Activated CD4-positive, CD25-positive, alpha-beta regulatory T cell treated with anti-CD3 and anti-CD28 coated beads, Interleukin-2, amount 50 U/mL, for 16 hours (primary cell): Measurements from ENCODE around the gene SORCS2.

Experiments
- DNase-seq: peaks from one replicate; pipeline ENCODE4 v3.0.0-alpha.2; 2020; ENCODE audit warnings: low read depth, low spot score

Gene SORCS2

DNA sequence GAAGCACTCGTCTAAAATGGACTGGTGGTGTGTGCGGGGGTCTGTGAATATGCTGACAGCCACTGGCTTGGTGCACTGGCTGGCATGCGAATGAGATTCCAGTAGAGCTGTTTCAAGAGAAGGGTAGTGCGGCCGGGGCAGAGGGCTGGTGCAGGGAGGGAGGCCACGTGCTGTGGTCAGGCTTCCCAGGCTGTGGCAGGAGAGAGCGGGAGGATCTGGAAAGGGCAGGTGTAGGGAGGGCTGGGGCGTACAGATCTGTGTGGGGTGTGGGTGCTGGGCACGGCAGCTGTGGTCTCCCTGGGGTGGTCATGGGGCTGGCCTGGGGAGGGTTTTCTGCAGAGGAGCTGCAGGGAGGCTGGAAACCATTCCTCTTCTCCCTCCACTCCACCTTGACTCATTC is 30.2 kb downstream of the SORCS2 start:
- no peak for DNase-seq

DNA sequence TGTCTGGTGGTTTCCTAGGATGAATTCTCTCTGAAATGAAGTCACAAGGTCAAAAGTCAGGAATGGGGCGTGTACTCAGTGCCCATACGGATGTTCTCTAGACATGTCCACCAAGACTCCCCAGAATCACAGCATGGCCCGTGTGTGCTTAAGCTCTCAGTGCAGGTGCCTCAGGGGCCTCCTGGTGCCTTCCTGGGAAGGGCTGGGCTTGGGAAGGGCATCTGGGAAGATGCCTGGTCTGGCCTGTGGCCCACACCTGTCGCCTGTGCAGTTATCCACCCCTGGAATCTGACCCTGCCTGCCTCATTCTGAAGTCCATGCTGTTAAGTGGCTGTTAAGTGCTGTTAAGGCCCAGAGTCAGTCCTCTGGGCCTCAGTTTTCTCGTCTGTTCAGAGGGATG is 31.2 kb downstream of the SORCS2 start:
- no peak for DNase-seq

DNA sequence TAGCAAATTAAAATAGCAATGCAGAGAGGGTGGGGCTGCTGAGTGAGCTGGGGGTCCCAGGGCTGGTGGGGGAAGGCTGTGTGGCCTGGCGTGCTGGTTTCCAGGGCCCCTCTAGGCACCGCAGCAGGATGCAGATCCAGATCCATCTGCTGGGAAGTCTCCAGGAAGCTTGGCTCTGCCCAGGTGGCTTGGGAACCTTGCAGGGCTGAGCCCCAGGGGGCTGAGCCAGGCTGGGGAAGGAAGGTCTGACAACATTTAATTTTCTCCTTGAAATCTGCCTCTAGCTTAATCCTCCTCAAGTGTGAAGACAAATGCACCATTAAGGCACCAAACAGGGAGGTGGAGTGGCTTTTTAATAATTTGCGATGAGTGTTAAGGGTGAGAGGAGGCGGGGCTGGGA is 31.7 kb downstream of the SORCS2 start:
- no peak for DNase-seq

DNA sequence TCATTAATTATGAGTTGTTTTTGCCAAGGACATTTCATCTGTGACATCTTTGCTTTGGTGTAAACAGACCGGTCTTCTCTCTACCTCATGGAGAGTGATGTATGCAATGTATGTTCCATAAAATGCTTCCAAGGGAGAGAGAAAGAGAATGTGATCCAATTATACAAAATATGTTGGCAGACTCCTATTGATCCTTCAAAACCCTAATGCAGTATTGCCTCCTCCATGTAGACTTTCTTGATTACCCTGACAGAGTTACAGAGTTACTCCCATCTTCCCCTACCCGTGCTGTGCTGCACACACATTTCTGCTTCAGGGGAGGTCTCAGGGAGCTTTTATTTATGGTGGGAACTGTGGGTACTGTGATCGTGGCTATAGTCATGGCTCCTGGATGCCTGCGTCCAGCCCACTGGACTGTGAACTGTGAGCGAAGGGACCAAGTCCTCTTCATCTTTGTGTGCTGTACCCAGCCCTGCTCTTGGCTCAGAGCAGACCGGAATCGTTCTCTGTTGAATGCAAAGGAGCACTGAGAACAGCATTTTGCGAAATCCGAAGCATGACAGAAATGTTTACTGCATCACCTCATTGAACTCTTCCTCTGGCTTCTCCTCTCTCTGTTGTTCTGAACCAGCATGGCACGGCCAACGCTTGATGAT is 32.7 kb downstream of the SORCS2 start:
- no peak for DNase-seq

DNA sequence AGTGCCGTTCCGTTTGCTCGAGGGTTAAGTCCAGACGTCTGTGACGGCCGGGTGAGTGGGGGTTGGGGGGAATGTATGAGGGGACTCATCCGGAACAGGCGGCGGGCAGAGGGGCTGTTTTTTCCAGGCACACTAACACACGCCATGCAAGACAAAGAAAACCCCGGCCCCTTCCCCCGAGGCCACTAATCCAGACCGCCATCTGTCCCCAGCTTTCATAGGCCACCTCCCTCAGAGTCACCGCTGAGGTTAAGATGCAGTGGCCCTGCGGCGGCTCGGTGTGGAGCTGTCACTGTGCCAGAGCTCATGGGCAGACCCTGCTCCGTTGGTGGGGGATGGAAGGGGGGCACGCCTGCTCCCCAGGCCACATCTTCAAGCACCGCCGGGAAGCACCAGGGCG is 34.1 kb downstream of the SORCS2 start:
- DNase-seq, result no peak

DNA sequence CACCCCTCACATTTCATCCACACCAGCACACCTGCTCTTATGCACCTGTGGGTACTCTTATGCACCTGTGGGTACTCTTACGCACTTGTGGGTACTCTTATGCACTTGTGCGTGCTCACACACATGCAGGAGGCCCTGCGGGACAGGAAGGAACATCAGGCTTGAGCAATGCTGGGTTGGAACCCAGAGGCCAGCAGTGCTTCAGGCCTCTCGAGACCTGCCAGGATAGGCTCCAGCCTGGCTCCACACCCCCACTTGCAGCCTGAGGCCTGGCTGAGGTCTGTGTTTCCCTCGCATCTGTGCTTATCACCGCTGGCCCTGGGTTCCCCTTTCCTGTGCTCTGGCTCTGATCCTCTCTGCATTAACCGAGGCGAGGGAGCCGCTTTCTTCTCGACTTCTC is 34.7 kb downstream of the SORCS2 start:
- DNase-seq, result no peak

DNA sequence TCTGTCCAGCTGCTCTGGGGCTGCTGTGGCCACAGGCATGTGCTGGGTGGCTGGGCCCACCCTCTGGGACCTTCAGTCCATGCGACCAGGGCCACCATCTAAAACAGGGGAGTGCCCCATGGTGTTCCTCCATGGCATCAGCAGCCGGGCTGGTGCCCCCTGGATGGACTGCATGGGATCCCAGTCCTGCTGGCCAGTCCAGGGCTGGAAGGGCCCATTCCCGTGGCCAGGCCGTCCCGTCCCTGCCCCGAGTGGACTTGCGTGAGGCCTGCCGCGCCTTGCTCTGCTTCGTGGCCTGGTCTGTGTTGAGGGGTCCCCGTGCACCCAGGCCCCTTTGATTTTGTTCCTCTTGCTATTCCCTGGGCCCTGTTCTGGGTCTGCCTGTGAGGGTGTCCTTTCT is 36.4 kb downstream of the SORCS2 start:
- DNase-seq, result no peak

DNA sequence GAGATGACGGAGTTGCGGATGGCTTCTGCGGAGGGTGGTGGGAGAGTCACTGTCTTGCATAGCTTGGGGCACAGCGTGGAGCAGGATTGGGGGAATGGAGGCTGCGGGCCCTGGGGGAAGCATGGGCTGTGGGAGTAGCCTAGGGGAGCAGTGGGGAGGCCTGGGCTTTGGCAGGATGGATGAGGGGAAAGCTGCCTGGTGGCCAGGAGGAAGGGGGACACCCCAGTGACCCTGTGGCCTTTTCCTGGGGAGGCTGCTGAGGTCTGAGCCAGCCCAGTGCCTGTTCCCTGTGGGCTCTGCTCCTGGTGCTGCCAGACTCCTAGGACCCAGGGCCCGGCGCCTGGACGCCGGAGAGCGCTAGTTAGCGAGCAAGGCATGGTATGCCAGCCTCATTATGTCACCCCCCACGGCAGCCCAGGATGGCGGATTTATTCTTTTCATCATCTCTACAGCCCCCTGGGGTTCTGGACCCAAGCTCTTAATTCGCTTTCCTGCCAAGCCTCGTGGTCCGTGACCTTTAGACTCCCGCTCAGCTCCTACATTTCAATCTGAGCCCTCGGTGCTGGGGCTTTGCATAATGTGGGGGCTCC is 39.8 kb downstream of the SORCS2 start:
- no peak for DNase-seq

DNA sequence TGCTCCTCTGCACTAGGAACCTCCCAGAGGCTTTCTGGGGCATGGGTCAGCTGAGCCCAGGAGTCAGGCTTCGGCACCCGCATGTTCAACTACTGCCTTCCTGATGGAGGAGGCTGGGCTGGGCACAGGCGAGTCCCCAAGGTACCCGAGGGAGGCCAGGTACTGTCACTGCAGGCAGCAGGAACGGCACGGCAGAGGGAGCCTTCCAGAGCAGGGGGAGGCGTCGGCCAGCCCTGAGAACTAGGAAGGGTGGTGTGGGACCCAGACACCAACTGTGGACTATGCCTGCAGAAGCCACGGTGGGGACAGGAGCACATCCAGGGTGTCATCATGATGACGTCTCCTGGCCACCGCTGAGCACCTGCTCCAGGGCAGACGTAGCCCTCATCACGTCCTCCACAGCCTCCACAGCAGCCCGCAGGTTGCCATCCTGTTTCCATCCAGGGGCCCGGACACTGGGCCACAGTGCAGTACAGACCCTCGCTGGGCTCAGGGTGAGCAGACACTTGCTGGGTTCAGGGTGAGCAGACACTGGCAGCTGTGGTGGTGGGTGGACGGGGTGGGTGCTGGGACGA is 40.8 kb downstream of the SORCS2 start:
- DNase-seq, result no peak

DNA sequence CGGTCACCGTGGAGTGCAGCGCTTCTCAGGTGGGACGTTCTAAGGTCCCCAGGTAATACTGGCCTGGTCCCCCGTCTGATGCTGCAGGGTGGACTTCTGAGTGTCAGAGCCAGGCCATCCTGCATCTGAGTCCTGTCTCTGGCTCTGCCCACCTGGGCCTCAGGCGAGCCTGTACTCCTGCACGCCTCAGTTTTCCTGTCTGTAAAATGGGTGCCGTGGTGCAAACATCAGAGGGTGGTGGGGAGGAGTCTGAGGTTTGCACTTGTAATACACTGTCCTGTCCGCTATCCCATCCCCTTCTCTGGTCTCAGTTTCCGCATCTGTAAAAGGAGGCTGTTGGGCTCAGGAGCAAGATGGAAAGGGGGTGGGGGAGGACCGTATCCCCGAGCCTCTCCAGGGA is 41.3 kb downstream of the SORCS2 start:
- no peak for DNase-seq

DNA sequence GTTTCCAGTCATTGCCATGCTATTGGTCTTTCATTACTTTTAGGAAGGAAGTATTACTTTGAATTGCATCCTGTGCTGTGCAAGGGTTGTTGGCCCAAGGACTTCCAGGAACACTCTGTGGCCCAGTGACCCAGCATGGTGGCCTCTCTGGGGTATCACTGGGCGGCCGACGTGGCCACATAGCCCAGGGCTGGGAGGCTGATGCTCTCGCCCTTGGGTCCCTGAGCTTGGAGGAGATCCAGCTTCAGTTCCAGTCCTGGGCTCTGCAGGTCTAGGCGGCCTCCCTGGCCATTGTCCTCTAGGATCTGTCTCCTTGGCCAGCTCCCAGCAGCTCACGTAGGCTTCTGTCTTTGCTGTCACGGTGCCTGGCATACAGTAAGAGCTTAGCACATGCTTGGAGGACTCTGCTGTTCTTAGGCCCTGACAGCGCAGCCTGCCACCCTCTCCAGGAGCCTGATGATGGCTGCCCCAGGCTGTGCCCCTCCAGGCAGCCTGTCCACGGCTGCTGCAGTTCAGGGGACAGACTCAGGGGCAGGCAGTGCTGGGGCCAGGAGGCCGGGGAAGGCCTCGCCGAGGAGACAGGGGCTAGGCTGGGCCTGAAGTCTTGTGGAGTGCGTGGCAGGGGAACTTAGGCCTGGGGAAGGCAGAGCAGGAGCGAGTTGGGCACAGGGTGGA is 42.2 kb downstream of the SORCS2 start:
- no peak for DNase-seq

DNA sequence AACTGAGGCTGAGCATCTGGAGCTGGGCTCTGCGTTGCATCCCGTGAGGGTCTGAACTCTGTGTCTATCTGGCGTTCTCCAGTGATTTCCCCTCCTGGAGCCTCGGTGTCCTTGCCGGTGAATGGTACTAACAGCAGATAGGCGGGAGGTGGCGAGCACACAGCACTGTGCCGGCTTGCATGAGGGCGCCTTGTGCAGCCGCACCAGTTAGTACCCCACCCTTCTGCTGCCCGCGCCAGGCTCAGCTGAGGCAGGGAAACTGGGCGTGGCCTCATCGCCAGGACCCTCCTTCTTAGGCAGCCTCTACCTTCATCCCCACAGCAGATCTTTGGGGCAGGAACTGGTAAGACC is 42.7 kb downstream of the SORCS2 start:
- DNase-seq, result no peak

DNA sequence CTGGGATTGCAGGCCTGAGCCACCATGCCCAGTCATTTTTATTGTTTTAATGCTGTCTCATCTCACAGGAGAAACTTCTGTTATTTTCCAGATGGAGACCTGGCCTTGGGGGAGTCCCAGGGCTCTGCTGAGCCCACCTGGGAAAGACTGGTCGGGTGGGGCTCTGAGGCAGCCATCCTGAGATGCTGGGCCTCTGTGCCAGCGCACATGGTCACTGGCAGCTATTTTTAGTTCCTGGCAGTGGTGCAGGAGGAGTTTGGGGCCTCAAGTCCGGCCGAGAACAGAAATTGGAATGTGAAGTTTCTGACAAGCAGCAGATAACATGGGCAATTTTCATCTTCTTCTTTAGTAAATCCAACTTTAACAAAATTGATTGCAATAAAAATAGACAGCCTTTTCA is 44.5 kb downstream of the SORCS2 start:
- DNase-seq, result no peak

DNA sequence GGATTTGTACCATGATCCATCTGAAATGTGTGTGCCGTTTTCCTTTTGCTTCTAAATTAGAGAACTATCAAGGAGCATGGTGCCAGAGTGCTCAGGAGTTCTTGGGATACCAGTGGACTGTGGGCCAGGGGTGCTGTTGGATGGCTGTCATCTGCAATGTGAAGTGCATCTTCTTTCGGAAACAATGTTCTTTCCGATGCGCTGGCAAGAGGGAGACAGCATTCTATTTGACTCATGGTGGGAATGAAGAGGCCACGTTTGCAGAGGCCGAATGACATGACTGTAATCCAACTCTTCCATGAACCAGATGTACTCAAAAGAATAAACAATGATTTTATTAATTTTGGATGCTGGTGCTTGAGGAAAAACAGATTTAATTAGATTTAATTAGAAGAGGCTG is 45.5 kb downstream of the SORCS2 start:
- no peak for DNase-seq

DNA sequence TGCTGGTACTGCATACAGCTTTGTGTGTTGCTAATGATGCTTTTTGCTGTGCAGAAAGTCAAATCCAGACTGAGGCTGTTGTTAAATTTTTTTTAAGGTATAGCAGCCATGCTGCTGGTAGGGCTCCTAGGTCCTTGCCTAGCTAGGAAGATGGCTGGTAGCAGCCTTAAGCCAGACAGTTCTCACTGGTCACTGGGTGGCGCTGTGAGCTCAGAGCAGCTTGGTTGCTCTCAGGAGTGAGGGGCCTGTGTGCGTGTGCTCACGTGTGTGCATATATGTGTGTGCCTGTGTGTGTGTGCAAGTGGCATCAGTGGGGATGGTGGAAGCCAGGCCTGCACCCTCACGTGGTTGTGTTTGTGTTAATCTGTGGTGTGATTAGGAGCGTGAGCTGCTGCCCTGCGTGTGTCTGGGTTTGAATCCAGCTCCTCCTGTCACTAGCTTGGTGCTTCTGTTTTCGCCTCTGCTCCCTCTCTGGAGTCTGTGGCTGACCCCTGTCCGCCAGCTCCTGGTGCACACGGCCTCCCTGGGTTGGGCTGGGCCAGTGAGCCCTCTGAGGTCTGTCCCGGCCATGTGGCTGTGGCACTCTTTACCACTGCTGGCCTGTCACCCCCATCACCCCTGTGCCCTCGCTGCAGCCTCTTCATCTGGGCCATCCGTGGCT is 46.1 kb downstream of the SORCS2 start:
- DNase-seq, result no peak

DNA sequence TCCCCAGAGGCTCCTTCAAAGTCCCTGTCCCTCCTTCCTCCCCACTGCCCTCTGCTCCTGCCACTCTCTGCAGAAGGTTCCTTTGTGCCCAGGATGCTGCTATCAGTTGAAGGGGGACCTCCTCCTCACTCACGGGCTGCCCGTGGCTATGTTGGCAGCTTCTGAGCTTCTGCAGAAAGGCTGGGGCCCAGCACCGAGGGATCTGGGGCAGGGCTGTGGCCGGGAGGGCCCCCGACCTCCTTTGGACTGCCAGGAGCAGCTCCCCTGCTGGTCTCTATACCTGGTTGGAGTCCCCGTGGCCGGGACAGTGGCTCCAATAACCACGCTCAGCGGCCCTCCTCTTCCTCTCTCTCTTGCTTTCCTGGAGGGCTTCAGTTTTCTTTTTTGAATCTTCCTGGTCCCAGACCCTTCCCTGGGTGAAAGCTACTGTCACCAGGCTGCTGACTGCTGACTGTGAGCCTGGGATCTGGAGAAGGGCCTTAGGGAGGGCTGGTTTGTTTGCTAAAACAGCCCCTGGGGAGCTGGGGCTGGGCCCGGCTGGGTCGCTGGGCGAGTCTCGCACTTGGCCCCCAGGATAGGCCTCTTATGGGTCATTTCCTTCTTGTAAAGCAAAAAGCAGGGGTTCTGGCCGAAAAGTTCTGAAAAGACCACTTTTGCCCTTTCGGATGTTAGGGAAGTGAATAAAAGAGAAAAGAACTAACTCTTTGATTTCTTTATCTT is 46.9 kb downstream of the SORCS2 start:
- no peak for DNase-seq

DNA sequence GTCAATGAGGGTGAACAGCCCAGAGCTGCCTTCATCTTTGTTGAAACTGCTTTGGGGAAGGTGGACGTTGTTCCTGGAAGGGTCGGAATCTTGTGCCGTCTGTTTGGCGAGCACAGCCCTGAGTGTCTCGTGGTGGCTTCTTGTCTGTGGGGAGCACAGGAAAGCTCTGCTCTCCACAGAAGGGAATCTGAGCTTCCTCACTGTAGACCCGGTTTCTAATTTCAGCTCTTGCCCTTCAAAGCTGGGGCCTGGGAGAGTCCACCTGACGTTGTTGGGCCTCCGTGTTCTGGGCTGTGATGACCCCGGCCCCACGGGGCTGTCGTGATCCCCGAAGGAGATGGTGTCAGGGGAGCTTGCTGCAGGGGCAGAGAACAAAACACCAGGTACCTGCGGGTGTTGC is 47.5 kb downstream of the SORCS2 start:
- no peak for DNase-seq

DNA sequence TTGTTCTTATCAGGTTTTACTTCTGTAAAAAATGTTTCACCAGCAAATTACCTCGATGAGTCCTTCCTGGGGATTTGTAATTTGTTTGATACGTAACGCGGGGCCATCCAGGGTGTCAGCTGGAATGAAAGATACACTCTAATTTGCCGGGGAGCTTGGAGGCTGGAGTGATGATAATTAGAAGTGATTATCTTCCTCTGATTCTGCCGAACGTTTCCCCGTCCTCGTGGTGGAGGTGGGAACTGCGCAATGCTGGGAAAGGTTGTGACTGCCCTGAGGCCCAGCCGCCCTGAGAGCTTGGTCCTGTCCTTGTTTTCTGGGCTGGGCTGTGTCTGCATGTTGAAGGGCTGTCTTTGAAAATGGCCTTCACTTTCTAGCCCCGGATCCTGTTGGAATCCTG is 48.0 kb downstream of the SORCS2 start:
- no peak for DNase-seq

DNA sequence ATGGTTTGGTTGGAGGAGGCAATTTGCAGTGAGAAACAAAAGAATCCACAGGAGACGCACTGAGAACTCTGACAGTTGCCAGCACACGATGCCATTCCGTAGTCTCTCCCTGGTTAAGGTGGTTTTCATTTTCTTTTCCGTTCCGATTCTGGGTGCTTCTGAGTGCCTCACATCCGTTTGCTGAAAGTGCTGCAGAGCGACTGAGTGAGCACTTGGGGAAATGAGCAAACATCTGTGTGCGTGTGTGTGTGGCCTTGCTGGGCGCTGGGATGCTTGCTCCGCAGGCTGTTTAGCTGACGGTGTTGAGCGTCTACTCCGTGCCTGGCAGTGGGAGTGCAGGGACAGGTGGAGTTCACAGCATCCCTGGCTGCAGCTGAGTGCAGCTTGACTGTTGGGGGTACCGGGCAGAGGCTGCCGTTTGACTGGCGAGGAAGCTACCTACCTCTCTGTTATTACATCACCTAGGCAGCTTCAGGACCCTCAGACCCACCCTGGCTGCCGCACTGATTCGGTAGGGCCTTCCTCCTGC is 49.3 kb downstream of the SORCS2 start:
- DNase-seq, result no peak

DNA sequence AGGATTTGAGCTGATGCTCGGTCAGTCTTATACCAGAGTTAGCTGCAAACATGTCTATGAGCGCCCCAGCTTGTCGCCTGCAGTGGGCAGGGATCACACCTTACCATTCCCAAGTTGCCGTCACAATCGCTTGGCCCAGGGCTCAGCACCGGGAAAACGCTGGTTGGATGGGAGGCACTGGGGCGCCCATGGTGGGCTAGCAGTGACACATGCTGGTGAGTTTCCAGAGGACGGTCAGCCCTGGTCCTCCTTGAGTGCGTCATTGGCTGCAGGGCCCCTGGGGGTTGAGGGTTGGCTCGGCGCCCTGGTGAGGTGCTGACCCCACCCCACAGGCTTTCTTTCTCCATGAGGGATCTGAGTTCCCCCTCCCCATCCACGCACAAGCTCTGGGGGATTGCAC is 50.4 kb downstream of the SORCS2 start:
- no peak for DNase-seq

DNA sequence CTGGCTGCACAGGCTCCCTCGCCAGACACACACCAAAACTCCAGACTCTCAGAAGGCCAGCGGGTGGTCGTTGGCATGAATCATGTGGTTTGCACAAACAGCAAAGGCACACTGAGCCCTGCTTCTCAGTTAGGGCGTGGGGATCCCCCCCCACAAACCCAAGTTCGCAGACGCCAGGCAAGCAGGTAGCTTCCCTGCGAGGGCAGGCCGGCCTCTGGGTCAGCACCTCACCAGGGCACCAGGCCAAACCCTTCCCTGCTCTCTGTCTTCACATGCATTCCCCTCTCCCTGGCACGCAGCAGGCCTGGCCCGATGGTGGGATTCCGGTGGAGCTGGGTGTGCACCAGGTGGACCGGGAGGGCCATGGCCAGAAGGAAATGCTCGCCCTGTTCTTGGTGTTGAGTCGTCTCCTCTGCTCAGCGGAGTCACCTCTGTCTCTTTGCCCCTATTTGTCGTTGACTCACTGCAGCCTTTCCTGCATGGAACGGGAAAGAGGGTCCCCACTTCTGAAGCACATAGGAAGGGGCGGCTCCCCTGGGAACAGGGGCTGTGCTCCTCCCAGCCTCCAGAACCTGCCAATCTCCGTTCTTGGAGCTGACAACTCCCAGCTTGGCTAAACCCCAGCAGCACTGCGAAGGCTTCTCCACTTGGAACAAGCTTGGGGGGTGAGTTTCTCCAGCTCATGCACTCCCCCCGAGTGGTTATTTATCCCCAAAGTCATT is 51.4 kb downstream of the SORCS2 start:
- no peak for DNase-seq
